Gastrocnemius medialis (tissue), 4 donors: Measurements from ENCODE around the gene TNFSF10.

Experiments
- CTCF ChIP-seq, 5 experiments: fragments of 450-650 bp in 3 of 5; fragments of 200-600 bp in 2 of 5; sonication (generic) in 2 of 5; IDR thresholded peaks in 4 of 5; conservative IDR thresholded peaks in 1 of 5; 1 replicate in 4 of 5; 2 replicates in 1 of 5; pipeline ENCODE4 v1.5.1; 2016 to 2019; ENCODE audit warnings: antibody characterized with exemption in 5 of 5, mild to moderate bottlenecking in 3 of 5, moderate library complexity in 3 of 5
- POLR2A ChIP-seq, 2 donors: fragments of 450-650 bp; IDR thresholded peaks; one replicate each; pipeline ENCODE4 v1.6.1; 2017; ENCODE audit warnings: antibody characterized with exemption in 2 of 2, mild to moderate bottlenecking in 2 of 2, moderate library complexity in 2 of 2

- TF ChIP-seq CTCF (IDR thresholded peaks at IDR 0.05 in 4 of 5, conservative IDR thresholded peaks at IDR 0.05 in 1 of 5) (no peak), POLR2A (IDR thresholded peaks at IDR 0.05) (no peak)
These were observed 20.7 kb upstream of the TNFSF10 start for GRCh38 chr3:172543884-172544283.
